HUES48 (cell line): ENCODE data around the gene KRTAP12-3.
"Not testable (repeated sequence)": the region's sequence is repeated elsewhere in the genome, so short reads cannot be mapped to it uniquely, and the experiment has no call there.

Experiments
- H3K27ac ChIP-seq: one replicate; pipeline ENCODE4 v1.7.0; 2013; ENCODE audit warnings: low read depth, low read length, inconsistent platforms
- H3K27me3 ChIP-seq: 2 replicates; pipeline ENCODE4 v1.6.1; 2013; ENCODE audit warnings: mild to moderate bottlenecking, low read length; ENCODE audit not compliant: control insufficient read depth, insufficient read depth
- H3K36me3 ChIP-seq: 2 replicates; pipeline ENCODE4 v1.6.1; 2013; ENCODE audit warnings: low read length; ENCODE audit not compliant: control insufficient read depth, insufficient read depth
- H3K4me1 ChIP-seq: 2 replicates; pipeline ENCODE4 v1.6.1; 2013; ENCODE audit warnings: mild to moderate bottlenecking, low read length; ENCODE audit not compliant: control insufficient read depth, insufficient read depth
- H3K4me3 ChIP-seq: 2 replicates; pipeline ENCODE4 v1.5.1; 2013; ENCODE audit warnings: mild to moderate bottlenecking, low read depth, low read length
- H3K9ac ChIP-seq: 2 replicates; pipeline ENCODE4 v1.6.1; 2013; ENCODE audit warnings: mild to moderate bottlenecking, low read depth, low read length, moderate library complexity
- H3K9me3 ChIP-seq: 2 replicates; pipeline ENCODE4 v1.6.1; 2013; ENCODE audit warnings: low read length; ENCODE audit not compliant: control insufficient read depth, insufficient read depth

The KRTAP12-3 gene

GRCh38 chr21:44615911-44616590 is 41.7 kb upstream of the KRTAP12-3 start:
- H3K4me3 ChIP-seq: no peak overlapping the region
- peaks cover 11% of the 10 kb centered on the region for H3K9me3 ChIP-seq
- no peaks in the 10 kb centered on the region for H3K36me3 ChIP-seq
- H3K9ac ChIP-seq: no peak overlapping the region
- H3K4me1 ChIP-seq: no peaks in the 10 kb centered on the region; the same call in 1 of the 2 replicates
- H3K27me3 ChIP-seq: no peaks in the 10 kb centered on the region
- H3K27ac ChIP-seq: no peak overlapping the region

GRCh38 chr21:44616591-44616926 is 41.2 kb upstream of the KRTAP12-3 start:
- Histone ChIP-seq H3K9ac (no peak overlapping the region), H3K27ac (no peak overlapping the region), H3K9me3 (peaks cover 10% of the 10 kb centered on the region), H3K27me3 (no peaks in the 10 kb centered on the region), H3K4me3 (no peak overlapping the region), H3K4me1 (no peaks in the 10 kb centered on the region; the same call in 1 of the 2 replicates), H3K36me3 (no peaks in the 10 kb centered on the region)

GRCh38 chr21:44617071-44617501 is 40.6 kb upstream of the KRTAP12-3 start:
- no peak overlapping the region for H3K27ac ChIP-seq
- H3K9me3 ChIP-seq: peaks cover 6% of the 10 kb centered on the region
- no peaks in the 10 kb centered on the region; the same call in 1 of the 2 replicates for H3K4me1 ChIP-seq
- no peaks in the 10 kb centered on the region for H3K36me3 ChIP-seq
- H3K27me3 ChIP-seq: no peaks in the 10 kb centered on the region
- no peak overlapping the region for H3K4me3 ChIP-seq
- no peak overlapping the region for H3K9ac ChIP-seq

GRCh38 chr21:44618504-44618903 is 39.2 kb upstream of the KRTAP12-3 start:
- Histone ChIP-seq H3K36me3 (no peaks in the 10 kb centered on the region), H3K27ac (no peak overlapping the region), H3K4me3 (no peak overlapping the region), H3K27me3 (no peaks in the 10 kb centered on the region), H3K4me1 (no peaks in the 10 kb centered on the region; the same call in 1 of the 2 replicates), H3K9ac (no peak overlapping the region), H3K9me3 (peaks cover 18% of the 10 kb centered on the region)

GRCh38 chr21:44618909-44619308 is 38.8 kb upstream of the KRTAP12-3 start:
- Histone ChIP-seq H3K9ac (no peak overlapping the region), H3K27me3 (no peaks in the 10 kb centered on the region), H3K4me1 (no peaks in the 10 kb centered on the region; the same call in 1 of the 2 replicates), H3K27ac (no peak overlapping the region), H3K36me3 (no peaks in the 10 kb centered on the region), H3K9me3 (peaks cover 22% of the 10 kb centered on the region), H3K4me3 (no peak overlapping the region)

GRCh38 chr21:44619886-44620285 is 37.8 kb upstream of the KRTAP12-3 start:
- Histone ChIP-seq H3K9ac (no peak overlapping the region), H3K27ac (no peak overlapping the region), H3K36me3 (no peaks in the 10 kb centered on the region), H3K27me3 (no peaks in the 10 kb centered on the region), H3K4me1 (no peaks in the 10 kb centered on the region; the same call in 1 of the 2 replicates), H3K4me3 (no peak overlapping the region), H3K9me3 (peaks cover 31% of the 10 kb centered on the region)

- Histone ChIP-seq H3K4me1 (no peaks in the 10 kb centered on the region), H3K9me3 (peaks cover 31% of the 10 kb centered on the region), H3K36me3 (no peaks in the 10 kb centered on the region), H3K27me3 (no peaks in the 10 kb centered on the region), H3K27ac (no peak overlapping the region), H3K9ac (no peak overlapping the region), H3K4me3 (no peak overlapping the region)
Observed at GRCh38 chr21:44623575-44623974, 34.2 kb upstream of the KRTAP12-3 start.

- Histone ChIP-seq H3K4me1 (no peaks in the 10 kb centered on the region), H3K27me3 (no peaks in the 10 kb centered on the region), H3K9ac (no peak overlapping the region), H3K4me3 (no peak overlapping the region), H3K36me3 (no peaks in the 10 kb centered on the region), H3K9me3 (peaks cover 25% of the 10 kb centered on the region), H3K27ac (no peak overlapping the region)
Observed at GRCh38 chr21:44625756-44626155, 32.0 kb upstream of the KRTAP12-3 start.

- Histone ChIP-seq H3K9ac (no peak overlapping the region), H3K4me1 (no peaks in the 10 kb centered on the region), H3K9me3 (peaks cover 25% of the 10 kb centered on the region), H3K27ac (no peak overlapping the region), H3K36me3 (no peaks in the 10 kb centered on the region), H3K4me3 (no peak overlapping the region), H3K27me3 (no peaks in the 10 kb centered on the region)
Observed at GRCh38 chr21:44626262-44626661, 31.5 kb upstream of the KRTAP12-3 start.

- H3K9ac ChIP-seq: no peak within 1 kb of the TSS
- peaks cover 25% of the 10 kb centered on the region for H3K9me3 ChIP-seq
Observed at GRCh38 chr21:44626673-44627143, 31.0 kb upstream of the KRTAP12-3 start, which contains the start of gene KRTAP10-9. TSS of gene KRTAP10-9 (plus strand) at chr21:44627093. CDS start at chr21:44627172, 79 bp downstream.

GRCh38 chr21:44627181-44627822 is 30.4 kb upstream of the KRTAP12-3 start:
- not testable (repeated sequence) for H3K36me3 ChIP-seq, H3K4me1 ChIP-seq, H3K27ac ChIP-seq, H3K9ac ChIP-seq, H3K27me3 ChIP-seq, H3K4me3 ChIP-seq
- H3K9me3 ChIP-seq: peaks cover 24% of the 10 kb centered on the region

More at GRCh38 chr21:44626673-44627143, 31.0 kb upstream of the KRTAP12-3 start, which contains the start of gene KRTAP10-9:
- Histone ChIP-seq H3K4me3 (no peak within 1 kb of the TSS), H3K36me3 (no peaks in the 10 kb centered on the region), H3K27me3 (no peaks in the 10 kb centered on the region), H3K4me1 (no peaks in the 10 kb centered on the region), H3K27ac (no peak within 1 kb of the TSS)
